K562 (cell line): ENCODE results near the gene ARMH3. TPM values are rescaled to one million over a fixed set of nuclear protein-coding genes. Genes with fewer than 3 reads are reported as not detected.
A peak's percentile ranks its signal among the peaks of the same experiment; 100 is the strongest.

ENCODE experiments used
- ATAC-seq: fragments of 200-7000 bp; cut with Tn5 transposase; 3 replicates; pipeline ENCODE4 v1.9.1; 2020; ENCODE audit warnings: moderate library complexity
- BruUV-seq: library from RNA; stranded (reverse); fragments of 400-500 nt; replicated peaks from 2 replicates; lab custom pipeline; 2021; lab: Mats Ljungman, UMichigan
- CTCF ChIA-PET: fragments of 300-600 bp; formaldehyde crosslinking; extraction: SDS; loops from one replicate; lab custom pipeline; 2021; ENCODE audit warnings: low intra/inter-chr PET ratio; lab: Yijun Ruan, JAX
- POLR2A ChIA-PET: fragments of 300-600, 350-650 bp; sonication (Branson Sonifier 250); formaldehyde crosslinking; extraction: SDS; loops from one replicate; lab custom pipeline; 2021; ENCODE audit warnings: antibody characterized with exemption, inconsistent platforms; lab: Yijun Ruan, JAX
- DNase-seq, 4 experiments: peaks; one replicate each; pipeline versions ENCODE4 v3.0.0 to v3.0.0-alpha.2; 2011 to 2018; ENCODE audit warnings: low spot score in 3 of 4, mixed read lengths in 3 of 4; ENCODE audit errors: extremely low read depth in 1 of 4
- FAIRE-seq: peaks from 2 replicates; lab custom pipeline; 2011; peaks lifted over from hg19 to GRCh38; lab: Jason Lieb, UNC
- H2AFZ ChIP-seq: 2 replicates; pipeline ENCODE4 v1.6.0; 2011; ENCODE audit warnings: low read depth, low read length, control low read depth, inconsistent platforms
- H3K27ac ChIP-seq: fragments of 200-600 bp; 3 replicates; pipeline ENCODE4 v1.8.0; 2011; ENCODE audit warnings: low read depth, mild to moderate bottlenecking, control low read depth, inconsistent platforms, low read length, moderate library complexity, mixed read lengths; ENCODE audit errors: extremely low read depth
- H3K27me3 ChIP-seq, 2 experiments: fragments of 300-600 bp in 1 of 2; 2 replicates in 1 of 2; 3 replicates in 1 of 2; pipeline versions ENCODE4 v1.6.0 to v1.8.0; 2011; ENCODE audit warnings: inconsistent platforms in 2 of 2, low read length in 2 of 2, mild to moderate bottlenecking in 1 of 2, mixed read lengths in 1 of 2, moderate library complexity in 1 of 2; ENCODE audit not compliant: control insufficient read depth in 2 of 2, insufficient read depth in 2 of 2
- H3K36me3 ChIP-seq: fragments of 300-600 bp; 3 replicates; pipeline ENCODE4 v1.8.0; 2011; ENCODE audit warnings: mild to moderate bottlenecking, low read length, inconsistent platforms; ENCODE audit not compliant: control insufficient read depth, insufficient read depth
- H3K4me1 ChIP-seq, 2 experiments: fragments of 200-600 bp in 1 of 2; replicated peaks in 1 of 2; 2 replicates in 1 of 2; 3 replicates in 1 of 2; pipeline versions ENCODE4 v1.5.1 to v1.8.0; 2011; ENCODE audit warnings: inconsistent platforms in 2 of 2, low read length in 2 of 2, mild to moderate bottlenecking in 1 of 2, mixed read lengths in 1 of 2, moderate library complexity in 1 of 2; ENCODE audit not compliant: control insufficient read depth in 2 of 2, insufficient read depth in 2 of 2
- H3K4me2 ChIP-seq: 2 replicates; pipeline ENCODE4 v1.6.1; 2011; ENCODE audit warnings: low read length, control low read depth, inconsistent platforms, mixed read lengths; ENCODE audit not compliant: insufficient read depth
- H3K4me3 ChIP-seq: fragments of 200-600 bp; sonication (generic), shearing (Covaris generic); 2 replicates; pipeline ENCODE4 v1.5.1; 2016; ENCODE audit warnings: control low read depth, inconsistent platforms
- H3K79me2 ChIP-seq: fragments of 200-600 bp; 3 replicates; pipeline ENCODE4 v1.8.0; 2011; ENCODE audit warnings: low read length, inconsistent platforms; ENCODE audit not compliant: control insufficient read depth, insufficient read depth
- H3K9ac ChIP-seq, 2 experiments: 2 replicates each; pipeline versions ENCODE4 v1.6.0 to v1.6.1; 2011; ENCODE audit warnings: low read depth in 2 of 2, low read length in 2 of 2, control low read depth in 1 of 2, inconsistent platforms in 1 of 2, mild to moderate bottlenecking in 1 of 2, mixed read lengths in 1 of 2; ENCODE audit not compliant: insufficient read depth in 1 of 2
- H3K9me1 ChIP-seq: one replicate; pipeline ENCODE4 v1.6.0; 2011; ENCODE audit warnings: inconsistent platforms, mild to moderate bottlenecking, low read length, moderate library complexity; ENCODE audit not compliant: control insufficient read depth, insufficient read depth
- H3K9me3 ChIP-seq: replicated peaks from 2 replicates; pipeline ENCODE4 v1.5.1; 2011; ENCODE audit warnings: low read depth, low read length, inconsistent platforms; ENCODE audit not compliant: control insufficient read depth, insufficient read depth
- H4K20me1 ChIP-seq: replicated peaks from 2 replicates; pipeline ENCODE4 v1.6.1; 2011; ENCODE audit warnings: low read length, inconsistent platforms, mixed read lengths; ENCODE audit not compliant: control insufficient read depth, insufficient read depth
- CHD2 ChIP-seq: IDR thresholded peaks from 2 replicates; pipeline ENCODE4 v1.6.1; 2011; ENCODE audit warnings: low read depth, low read length
- E2F6 ChIP-seq, 2 experiments: IDR thresholded peaks; 2 replicates each; pipeline ENCODE4 v1.6.1; 2011; ENCODE audit warnings: borderline replicate concordance in 1 of 2, control low read depth in 1 of 2, low read depth in 1 of 2, low read length in 1 of 2, mild to moderate bottlenecking in 1 of 2, mixed read lengths in 1 of 2, moderate library complexity in 1 of 2; ENCODE audit not compliant: insufficient read depth in 1 of 2, insufficient read length in 1 of 2, poor library complexity in 1 of 2, severe bottlenecking in 1 of 2; ENCODE audit errors: extremely low read depth in 1 of 2
- GTF2B ChIP-seq: IDR thresholded peaks from 2 replicates; pipeline ENCODE4 v1.6.1; 2011; ENCODE audit not compliant: insufficient read length; ENCODE audit errors: extremely low read depth
- KAT7 ChIP-seq: sonication (generic); formaldehyde crosslinking; IDR thresholded peaks from 2 replicates; pipeline ENCODE4 v1.8.0; 2022; ENCODE audit warnings: missing genetic modification reagents, mild to moderate bottlenecking, borderline replicate concordance
- KLF10 ChIP-seq: fragments of 250-450 bp; sonication (Bioruptor Pico); IDR thresholded peaks from 2 replicates; pipeline ENCODE4 v1.6.1; 2021; ENCODE audit warnings: matching md5 sums
- KLF13 ChIP-seq: fragments of 450-650 bp; IDR thresholded peaks from 2 replicates; pipeline ENCODE4 v1.6.1; 2016; ENCODE audit warnings: missing genetic modification characterization, low read depth, mild to moderate bottlenecking, missing compliant biosample characterization, moderate library complexity, borderline replicate concordance
- MAX ChIP-seq: sonication (generic); formaldehyde crosslinking; IDR thresholded peaks from 2 replicates; pipeline ENCODE4 v1.9.0; 2022; ENCODE audit warnings: mild to moderate bottlenecking, missing genetic modification reagents
- OTX1 ChIP-seq: fragments of 450-650 bp; formaldehyde crosslinking; IDR thresholded peaks from 2 replicates; pipeline ENCODE4 v1.4.0; 2022; ENCODE audit warnings: mild to moderate bottlenecking
- PCBP2 ChIP-seq: fragments of 200-400 bp; formaldehyde crosslinking; IDR thresholded peaks from 2 replicates; pipeline ENCODE4 v1.6.1; 2018; ENCODE audit warnings: low read length, low read depth, mild to moderate bottlenecking, moderate library complexity; ENCODE audit not compliant: poor library complexity, severe bottlenecking
- PHTF2 ChIP-seq: fragments of 250-450 bp; sonication (Bioruptor Pico); IDR thresholded peaks from 2 replicates; pipeline ENCODE4 v1.5.0; 2021; ENCODE audit warnings: mild to moderate bottlenecking
- in situ Hi-C: fragments of 300-500 bp; cut with MboI; formaldehyde crosslinking; loops from 4 replicates; pipeline ENCODE4 v1.15.0; 2018; ENCODE audit warnings: inconsistent platforms, mixed read lengths
- intact Hi-C: fragments of 100-400 bp; cut with micrococcal nuclease; formaldehyde crosslinking; loops from 2 replicates; pipeline ENCODE4 v1.14.2; 2022
- polyA plus RNA-seq, 8 experiments: library from polyadenylated mRNA; depleted of rRNA in 4 of 8; stranded (reverse) in 5 of 8; unstranded in 3 of 8; fragments of >200 nt; fragmentation: Nextera tagmentation in 2 of 8; fragmentation: Illumina TruSeq in 1 of 8; extraction: Ambion mirVana in 2 of 8; extraction: Trizol in 1 of 8; gene quantifications; 2 replicates each; pipeline versions ENCODE4 v1.2.1 to v1.2.3, GENCODE V29; 2011 to 2014; ENCODE audit warnings: inconsistent platforms in 1 of 8, missing spikeins in 1 of 8
- total RNA-seq, 7 experiments: library from RNA; depleted of rRNA in 6 of 7; stranded (reverse); fragments of >200 nt in 6 of 7; fragmentation: Illumina TruSeq in 2 of 7; extraction: Trizol in 2 of 7; gene quantifications; 2 replicates each; pipeline versions ENCODE4 v1.2.1 to v1.2.3, GENCODE V29; 2011 to 2021; ENCODE audit warnings: low replicate concordance in 1 of 7

The ARMH3 gene
- total and polyA plus RNA-seq, 9 of the 15 experiments (the other 6 are each of a cell fraction or from before 2014, with no cell fraction given): 0.29 to 0.73 TPM; not detected in 7

GRCh38 chr10:101841826-101842225, 214.1 kb downstream of the ARMH3 start:
- in situ Hi-C loops: loop anchor here (5.0 to 25.0 kb wide), 5 partner anchors 235 to 770 kb away; partner anchors contain the start of genes ACTR1A, CUEDC2 and SUFU
- Histone ChIP-seq H3K79me2 (no peaks in the 10 kb centered on the region), H3K27ac (no peak overlapping the region), H3K9ac (peak overlapping the region in 1 of 2 experiments; percentile 45; a peak in 1 of 4 replicates), H3K36me3 (peaks cover 2% of the 10 kb centered on the region; the same call in 1 of the 3 replicates), H3K4me3 (no peak overlapping the region), H3K27me3 (no peaks in the 10 kb centered on the region), H2AFZ (no peak overlapping the region), H3K4me1 (peaks cover 0 to 19% of the 10 kb centered on the region in 2 experiments; a peak in 4 of 5 replicates), H4K20me1 (no peaks in the 10 kb centered on the region), H3K9me3 (no peaks in the 10 kb centered on the region), H3K4me2 (no peak overlapping the region), H3K9me1 (no peaks in the 10 kb centered on the region)
- peak; percentile 0 to 6 (median 2) for DNase-seq
- TF ChIP-seq E2F6 (IDR thresholded peaks at IDR 0.05; ENCODE audit: borderline replicate concordance in 1 of 2, extremely low read depth in 1 of 2, insufficient read depth in 1 of 2, insufficient read length in 1 of 2, low read depth in 1 of 2, low read length in 1 of 2, poor library complexity in 1 of 2, severe bottlenecking in 1 of 2): no peak
- no peak for TF ChIP-seq PHTF2 (CRISPR knock-in tag)
- no peak for TF ChIP-seq KAT7
- TF ChIP-seq GTF2B: no peak
- no peak for TF ChIP-seq PCBP2
- no peak for TF ChIP-seq CHD2
- TF ChIP-seq KLF10 (CRISPR knock-in tag): no peak
- no peak for TF ChIP-seq MAX (CRISPR knock-in tag)
- TF ChIP-seq KLF13 (tag): no peak
- TF ChIP-seq OTX1 (CRISPR knock-in tag): no peak
- ChIA-PET POLR2A (interaction anchor here (0.6 to 2.9 kb wide), 11 partner anchors 24 to 304 kb away, joined by 3 to 35 read pairs (median 4); partner anchors contain the start of gene OGA), CTCF (no interaction called here)
- no peak for ATAC-seq
- BruUV-seq: no TSS peak
- intact Hi-C loops: loop anchor here (5.0 to 10.0 kb wide), 2 partner anchors 215 to 273 kb away; partner anchors contain the start of gene ARMH3
- FAIRE-seq: no peak
